MM.1S (cell line): ENCODE measurements around the gene PLAC1.

ENCODE experiments used
- DNase-seq: peaks from one replicate; pipeline ENCODE4 v3.0.0-alpha.2; 2015
- H2AFZ ChIP-seq: fragments of 300-600 bp; sonication (generic); 2 replicates; pipeline ENCODE4 v1.6.0; 2016; ENCODE audit warnings: antibody characterized with exemption, low read length
- H3F3A ChIP-seq: fragments of 300-600 bp; sonication (generic); 2 replicates; pipeline ENCODE4 v1.6.1; 2016; ENCODE audit warnings: mild to moderate bottlenecking, antibody characterized with exemption, low read length, moderate library complexity, mixed read lengths; ENCODE audit not compliant: insufficient read depth
- H3K27ac ChIP-seq: fragments of 300-600 bp; sonication (generic); 2 replicates; pipeline ENCODE4 v1.5.1; 2016; ENCODE audit warnings: mild to moderate bottlenecking, low read length
- H3K27me3 ChIP-seq: fragments of 300-600 bp; sonication (generic); replicated peaks from 2 replicates; pipeline ENCODE4 v1.6.0; 2016; ENCODE audit warnings: low read length; ENCODE audit not compliant: insufficient read depth
- H3K36me3 ChIP-seq: fragments of 300-600 bp; sonication (generic); replicated peaks from 2 replicates; pipeline ENCODE4 v1.6.1; 2016; ENCODE audit warnings: mild to moderate bottlenecking, low read length, mixed read lengths; ENCODE audit not compliant: insufficient read depth
- H3K4me1 ChIP-seq: fragments of 300-600 bp; sonication (generic); 2 replicates; pipeline ENCODE4 v1.6.1; 2016; ENCODE audit warnings: low read length, mixed read lengths
- H3K4me2 ChIP-seq: fragments of 300-600 bp; sonication (generic); 2 replicates; pipeline ENCODE4 v1.6.0; 2016; ENCODE audit warnings: low read depth, low read length
- H3K4me3 ChIP-seq: fragments of 300-600 bp; sonication (generic); 2 replicates; pipeline ENCODE4 v1.5.1; 2016; ENCODE audit warnings: low read length, mixed read lengths
- H3K79me2 ChIP-seq: fragments of 300-600 bp; sonication (generic); 2 replicates; pipeline ENCODE4 v1.6.1; 2016; ENCODE audit warnings: mixed run types, low read length, mixed read lengths
- H3K9ac ChIP-seq: fragments of 300-600 bp; sonication (generic); 2 replicates; pipeline ENCODE4 v1.6.1; 2016; ENCODE audit warnings: low read length, mixed read lengths
- H3K9me2 ChIP-seq: fragments of 300-600 bp; sonication (generic); replicated peaks from 2 replicates; pipeline ENCODE4 v1.6.1; 2016; ENCODE audit warnings: mild to moderate bottlenecking, low read length, mixed read lengths; ENCODE audit not compliant: insufficient read depth
- H3K9me3 ChIP-seq: fragments of 300-600 bp; sonication (generic); replicated peaks from 2 replicates; pipeline ENCODE4 v1.6.1; 2016; ENCODE audit warnings: mild to moderate bottlenecking, low read length, mixed read lengths; ENCODE audit not compliant: insufficient read depth
- H4K20me1 ChIP-seq: fragments of 300-600 bp; sonication (generic); 2 replicates; pipeline ENCODE4 v1.6.1; 2016; ENCODE audit warnings: mild to moderate bottlenecking, low read length, moderate library complexity, mixed read lengths; ENCODE audit not compliant: insufficient read depth
- EZH2 ChIP-seq: fragments of 300-600 bp; sonication (generic); optimal IDR thresholded peaks from 2 replicates; pipeline ENCODE3; 2017; ENCODE audit warnings: low read depth, mild to moderate bottlenecking, antibody characterized with exemption, low read length, mixed read lengths
- EZH2phosphoT487 ChIP-seq: fragments of 300-600 bp; sonication (generic); IDR thresholded peaks from 2 replicates; pipeline ENCODE4 v1.6.1; 2018; ENCODE audit warnings: antibody characterized with exemption, low read length
- TF ChIP-seq, protein P1 (sequence below): fragments of 300-600 bp; sonication (generic); IDR thresholded peaks from 2 replicates; pipeline ENCODE4 v1.5.1; 2016; ENCODE audit warnings: antibody characterized with exemption, low read length, mixed read lengths

PLAC1 gene

DNA sequence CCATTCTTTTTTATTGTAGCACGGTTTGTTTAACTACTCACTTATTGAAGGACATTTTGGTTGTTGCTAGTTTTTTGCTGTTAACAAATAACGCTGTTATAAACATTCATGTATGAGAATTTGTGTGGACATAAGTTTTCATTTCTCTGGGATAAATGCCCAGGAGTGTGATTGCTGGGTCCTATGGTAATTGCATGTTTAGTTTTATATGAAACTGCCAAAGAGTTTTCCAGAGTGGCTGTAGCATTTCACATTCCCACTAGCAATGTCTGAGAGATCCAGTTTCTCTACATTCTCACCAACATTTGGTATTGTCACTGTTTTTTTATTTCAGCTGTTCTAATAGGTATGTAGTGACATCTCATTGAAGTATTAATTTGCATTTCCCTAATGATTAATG is 66.8 kb downstream of the PLAC1 start:
- no peaks in the 10 kb centered on the region for H3F3A ChIP-seq
- H3K4me3 ChIP-seq = no peak overlapping the region
- H3K79me2 ChIP-seq = no peaks in the 10 kb centered on the region
- no peak overlapping the region for H3K27ac ChIP-seq
- no peaks in the 10 kb centered on the region for H3K9me2 ChIP-seq
- H3K9me3 ChIP-seq = no peaks in the 10 kb centered on the region
- H4K20me1 ChIP-seq = no peaks in the 10 kb centered on the region
- no peaks in the 10 kb centered on the region for H3K4me1 ChIP-seq
- H3K9ac ChIP-seq = no peak overlapping the region
- H3K36me3 ChIP-seq = no peaks in the 10 kb centered on the region
- no peaks in the 10 kb centered on the region for H3K27me3 ChIP-seq
- no peak overlapping the region for H2AFZ ChIP-seq
- no peak for DNase-seq
- TF ChIP-seq EZH2 (no peak), EZH2phosphoT487 (no peak)
- TF ChIP-seq, protein P1, sequence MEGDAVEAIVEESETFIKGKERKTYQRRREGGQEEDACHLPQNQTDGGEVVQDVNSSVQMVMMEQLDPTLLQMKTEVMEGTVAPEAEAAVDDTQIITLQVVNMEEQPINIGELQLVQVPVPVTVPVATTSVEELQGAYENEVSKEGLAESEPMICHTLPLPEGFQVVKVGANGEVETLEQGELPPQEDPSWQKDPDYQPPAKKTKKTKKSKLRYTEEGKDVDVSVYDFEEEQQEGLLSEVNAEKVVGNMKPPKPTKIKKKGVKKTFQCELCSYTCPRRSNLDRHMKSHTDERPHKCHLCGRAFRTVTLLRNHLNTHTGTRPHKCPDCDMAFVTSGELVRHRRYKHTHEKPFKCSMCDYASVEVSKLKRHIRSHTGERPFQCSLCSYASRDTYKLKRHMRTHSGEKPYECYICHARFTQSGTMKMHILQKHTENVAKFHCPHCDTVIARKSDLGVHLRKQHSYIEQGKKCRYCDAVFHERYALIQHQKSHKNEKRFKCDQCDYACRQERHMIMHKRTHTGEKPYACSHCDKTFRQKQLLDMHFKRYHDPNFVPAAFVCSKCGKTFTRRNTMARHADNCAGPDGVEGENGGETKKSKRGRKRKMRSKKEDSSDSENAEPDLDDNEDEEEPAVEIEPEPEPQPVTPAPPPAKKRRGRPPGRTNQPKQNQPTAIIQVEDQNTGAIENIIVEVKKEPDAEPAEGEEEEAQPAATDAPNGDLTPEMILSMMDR = no peak
- no peak overlapping the region for H3K4me2 ChIP-seq

DNA sequence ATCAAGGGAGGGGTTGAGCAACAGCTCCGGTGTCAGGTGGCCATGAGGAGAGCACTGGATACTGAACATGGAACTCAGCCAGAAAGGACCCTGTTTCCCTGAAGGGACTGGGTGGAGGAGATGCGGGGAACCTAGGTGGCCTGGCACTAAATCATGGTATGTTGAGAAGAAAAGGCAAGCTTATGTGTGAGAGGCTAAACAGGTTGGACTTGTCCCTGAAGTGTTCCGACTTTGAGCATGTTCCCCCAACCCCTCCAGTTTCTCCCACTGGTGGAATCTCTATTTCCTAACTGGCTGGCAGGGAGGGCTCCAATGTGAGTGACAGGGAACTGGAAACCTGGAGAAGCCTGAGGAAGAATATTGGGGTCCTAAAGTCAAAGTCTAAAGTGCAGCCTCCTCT is 69.5 kb downstream of the PLAC1 start:
- Histone ChIP-seq H3K9ac (no peak overlapping the region), H3K36me3 (no peaks in the 10 kb centered on the region), H3K4me1 (no peaks in the 10 kb centered on the region), H3K4me3 (no peak overlapping the region), H3F3A (no peaks in the 10 kb centered on the region), H4K20me1 (no peaks in the 10 kb centered on the region), H3K4me2 (no peak overlapping the region), H3K9me2 (no peaks in the 10 kb centered on the region), H3K9me3 (no peaks in the 10 kb centered on the region), H3K27me3 (no peaks in the 10 kb centered on the region), H3K79me2 (no peaks in the 10 kb centered on the region), H2AFZ (no peak overlapping the region), H3K27ac (no peak overlapping the region)
- DNase-seq = no peak
- TF ChIP-seq, protein P1 = no peak
- TF ChIP-seq EZH2 (no peak), EZH2phosphoT487 (no peak)

- Histone ChIP-seq H3K4me2 (no peak overlapping the region), H3K9me3 (no peaks in the 10 kb centered on the region), H3K36me3 (no peaks in the 10 kb centered on the region), H3K79me2 (no peaks in the 10 kb centered on the region), H3K27ac (no peak overlapping the region), H3K27me3 (no peaks in the 10 kb centered on the region), H3K9me2 (no peaks in the 10 kb centered on the region), H3K4me3 (no peak overlapping the region), H3K4me1 (no peaks in the 10 kb centered on the region), H2AFZ (no peak overlapping the region), H3F3A (no peaks in the 10 kb centered on the region), H4K20me1 (no peaks in the 10 kb centered on the region), H3K9ac (no peak overlapping the region)
- no peak for DNase-seq
- TF ChIP-seq EZH2phosphoT487 (no peak), EZH2 (no peak)
- TF ChIP-seq, protein P1 = no peak
Observed at GRCh38 chrX:134580907-134581306, 77.4 kb downstream of the PLAC1 start.
